HG02885 (cell line): ENCODE results near the gene DOK6.
A peak's percentile ranks its signal among the peaks of the same experiment; 100 is the strongest.

Experiments used
- ATAC-seq: cut with Tn5 transposase; IDR thresholded peaks from one replicate; pipeline ENCODE4 v1.9.1; 2021; ENCODE audit warnings: mild to moderate bottlenecking; ENCODE audit not compliant: unreplicated experiment, poor library complexity

Gene DOK6

GRCh38 chr18:69414184-69414583 lies 13.5 kb downstream of the DOK6 start:
- no peak for ATAC-seq

GRCh38 chr18:69432847-69433246 lies 32.2 kb downstream of the DOK6 start:
- ATAC-seq, result no peak

- no peak for ATAC-seq
Measured at GRCh38 chr18:69435000-69435399, 34.3 kb downstream of the DOK6 start.

GRCh38 chr18:69444221-69444620 lies 43.5 kb downstream of the DOK6 start:
- ATAC-seq, result no peak

- ATAC-seq, result no peak
Measured at GRCh38 chr18:69447886-69448285, 47.2 kb downstream of the DOK6 start.

- ATAC-seq, result no peak
Measured at GRCh38 chr18:69455125-69455524, 54.4 kb downstream of the DOK6 start.

- peak; percentile 83 for ATAC-seq
Measured at GRCh38 chr18:69469444-69469919, 68.8 kb downstream of the DOK6 start.

- no peak for ATAC-seq
Measured at GRCh38 chr18:69480460-69480859, 79.8 kb downstream of the DOK6 start.

- ATAC-seq, result no peak
Measured at GRCh38 chr18:69483574-69483973, 82.9 kb downstream of the DOK6 start.

GRCh38 chr18:69484699-69485396 lies 84.2 kb downstream of the DOK6 start:
- peak; percentile 42 for ATAC-seq

GRCh38 chr18:69487488-69488394 lies 87.1 kb downstream of the DOK6 start:
- no peak for ATAC-seq

GRCh38 chr18:69490072-69490471 lies 89.4 kb downstream of the DOK6 start:
- no peak for ATAC-seq

- ATAC-seq, result no peak
Measured at GRCh38 chr18:69490813-69491212, 90.1 kb downstream of the DOK6 start.

GRCh38 chr18:69491576-69491975 lies 90.9 kb downstream of the DOK6 start:
- no peak for ATAC-seq

GRCh38 chr18:69492861-69493260 lies 92.2 kb downstream of the DOK6 start:
- no peak for ATAC-seq

- ATAC-seq, result peak; percentile 16
Measured at GRCh38 chr18:69494841-69495240, 94.2 kb downstream of the DOK6 start.

- ATAC-seq, result peak; percentile 47
Measured at GRCh38 chr18:69495338-69495737, 94.7 kb downstream of the DOK6 start.

GRCh38 chr18:69495841-69496533 lies 95.3 kb downstream of the DOK6 start:
- ATAC-seq, result no peak

GRCh38 chr18:69518989-69519388 lies 118.3 kb downstream of the DOK6 start:
- ATAC-seq, result no peak

GRCh38 chr18:69523582-69523981 lies 122.9 kb downstream of the DOK6 start:
- ATAC-seq, result no peak

GRCh38 chr18:69528435-69528834 lies 127.7 kb downstream of the DOK6 start:
- ATAC-seq, result no peak
